SKM-1 treated with dmso at 0.1 percent for 144 hours (cell line): Measurements from ENCODE around the gene RABGGTA.
"Not testable (repeated sequence)": the region's sequence is repeated elsewhere in the genome, so short reads cannot be mapped to it uniquely, and the experiment has no call there.

Experiments
- DNase-seq: peaks from one replicate; lab custom pipeline; 2025; ENCODE audit not compliant: unreplicated experiment; lab: John Stamatoyannopoulos, UW

RABGGTA gene

GRCh38 chr14:24219521-24219920 lies 51.9 kb downstream of the RABGGTA start:
- DNase-seq, result no peak

- DNase-seq, result no peak
Observed at GRCh38 chr14:24219080-24219479, 52.3 kb downstream of the RABGGTA start.

GRCh38 chr14:24216876-24217275 lies 54.5 kb downstream of the RABGGTA start:
- not testable (repeated sequence) for DNase-seq

GRCh38 chr14:24216345-24216699 lies 55.1 kb downstream of the RABGGTA start:
- no peak for DNase-seq
